ENCODE measurements around the gene PSMC6. TPM values are rescaled to one million over a fixed set of nuclear protein-coding genes. Genes with fewer than 3 reads are reported as not detected.
A peak's percentile ranks its signal among the peaks of the same experiment; 100 is the strongest.

PSMC6 gene
- total and polyA plus RNA-seq, 2 of the 8 experiments (the other 6 are each of a cell fraction or from before 2014, with no cell fraction given) = 45.1 to 107 TPM

DNA sequence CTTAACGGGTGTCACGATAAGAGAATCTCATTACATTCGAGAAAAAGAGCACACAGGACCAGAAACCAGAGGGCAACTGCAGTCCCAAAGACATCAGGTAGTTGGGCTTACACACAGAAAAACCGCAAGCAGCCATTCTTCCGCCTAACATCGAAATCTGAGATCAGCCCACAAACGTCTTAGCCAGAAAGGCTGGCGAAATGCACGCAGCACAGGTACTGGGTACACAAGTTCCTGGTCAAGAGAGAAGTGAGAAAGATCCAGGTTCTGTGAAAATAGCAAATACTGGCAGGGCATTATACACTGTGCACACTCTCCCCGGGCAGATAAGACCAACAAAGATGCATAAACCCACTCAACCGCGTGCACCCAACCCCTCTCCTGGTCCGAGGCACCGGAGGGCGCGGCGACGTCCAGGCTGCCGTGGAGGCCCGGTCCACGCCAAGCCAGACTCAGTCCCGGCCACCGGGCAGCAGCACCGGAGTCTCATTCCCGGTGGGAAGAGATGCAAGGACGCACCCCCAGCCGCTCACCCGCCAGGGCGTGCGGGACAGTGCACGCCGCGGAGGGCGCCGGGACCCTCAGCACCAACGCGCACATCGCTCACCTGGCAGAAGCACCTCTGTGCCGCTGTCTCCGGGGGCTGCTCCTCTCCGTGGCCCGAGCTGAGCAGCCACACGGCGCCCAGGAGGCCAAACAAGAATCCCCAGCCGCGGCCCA lies 12.1 kb upstream of the PSMC6 start (continued):
- peak; percentile 24; the same call in 1 of the 2 replicates for TF ChIP-seq TBP (IDR thresholded peaks at IDR 0.05; ENCODE audit: low read depth, low read length)
- TF ChIP-seq ASH2L (IDR thresholded peaks at IDR 0.05; ENCODE audit: low read length) = peak; percentile 93
- no peak for TF ChIP-seq CBX8 (IDR thresholded peaks at IDR 0.05; ENCODE audit: borderline replicate concordance, low read depth, low read length)

Measured in H1 (cell line).